HepG2 (cell line): Measurements from ENCODE around the gene NRG2. TPM values are rescaled to one million over a fixed set of nuclear protein-coding genes. Genes with fewer than 3 reads are reported as not detected.

Experiments
- ATAC-seq: fragments of 200-7000 bp; cut with Tn5 transposase; 3 replicates; pipeline ENCODE4 v1.9.1; 2020; ENCODE audit warnings: mild to moderate bottlenecking, moderate library complexity
- BruUV-seq: library from RNA; stranded (reverse); fragments of 400-500 nt; replicated peaks from 2 replicates; lab custom pipeline; 2021; lab: Mats Ljungman, UMichigan
- CTCF ChIA-PET: fragments of 300-600 bp; formaldehyde crosslinking; extraction: SDS; loops from one replicate; lab custom pipeline; 2021; ENCODE audit warnings: low total read pairs, inconsistent platforms, low intra/inter-chr PET ratio; lab: Yijun Ruan, JAX
- POLR2A ChIA-PET: fragments of 350-600 bp; sonication (Branson Sonifier 250); formaldehyde crosslinking; loops from one replicate; lab custom pipeline; 2020; ENCODE audit warnings: antibody characterized with exemption, inconsistent platforms; lab: Yijun Ruan, JAX
- DNase-seq: peaks from one replicate; pipeline ENCODE4 v3.0.0-alpha.2; 2015; ENCODE audit warnings: low spot score
- FAIRE-seq: peaks from 3 replicates; lab custom pipeline; 2011; peaks lifted over from hg19 to GRCh38; lab: Jason Lieb, UNC
- H2AFZ ChIP-seq: one replicate; pipeline ENCODE4 v1.6.1; 2011; ENCODE audit warnings: low read length, inconsistent platforms
- H3K27ac ChIP-seq: fragments of 300-600 bp; 3 replicates; pipeline ENCODE4 v1.8.0; 2011; ENCODE audit warnings: mixed run types, mild to moderate bottlenecking, mixed read lengths, low read length, inconsistent platforms; ENCODE audit not compliant: insufficient read depth; ENCODE audit errors: extremely low read length
- H3K27me3 ChIP-seq, 2 experiments: fragments of 200-600 bp in 1 of 2; 2 replicates in 1 of 2; 3 replicates in 1 of 2; pipeline versions ENCODE4 v1.6.0 to v1.8.0; 2011; ENCODE audit warnings: low read length in 2 of 2, mild to moderate bottlenecking in 2 of 2, moderate library complexity in 2 of 2, inconsistent platforms in 1 of 2; ENCODE audit not compliant: insufficient read depth in 2 of 2, control insufficient read depth in 1 of 2
- H3K36me3 ChIP-seq, 2 experiments: fragments of 200-600 bp in 1 of 2; replicated peaks in 1 of 2; 2 replicates in 1 of 2; 3 replicates in 1 of 2; pipeline versions ENCODE4 v1.5.1 to v1.8.0; 2011; ENCODE audit warnings: low read length in 2 of 2, inconsistent platforms in 1 of 2; ENCODE audit not compliant: insufficient read depth in 2 of 2, control insufficient read depth in 1 of 2
- H3K4me1 ChIP-seq: 2 replicates; pipeline ENCODE4 v1.5.1; 2012; ENCODE audit warnings: low read length, inconsistent platforms; ENCODE audit not compliant: insufficient read depth
- H3K4me2 ChIP-seq: 2 replicates; pipeline ENCODE4 v1.6.0; 2011; ENCODE audit warnings: low read depth, low read length, inconsistent platforms
- H3K4me3 ChIP-seq, 3 experiments: fragments of 200-600 bp in 1 of 3; sonication (generic), shearing (Covaris generic) in 1 of 3; replicated peaks in 1 of 3; 2 replicates each; pipeline ENCODE4 v1.5.1; 2011 to 2016; ENCODE audit warnings: low read length in 3 of 3, inconsistent platforms in 2 of 3, low read depth in 2 of 3, mild to moderate bottlenecking in 2 of 3, control low read depth in 1 of 3, mixed read lengths in 1 of 3; ENCODE audit not compliant: insufficient read depth in 1 of 3
- H3K79me2 ChIP-seq: one replicate; pipeline ENCODE4 v1.6.1; 2011; ENCODE audit warnings: low read length, inconsistent platforms; ENCODE audit not compliant: insufficient read depth
- H3K9ac ChIP-seq: 2 replicates; pipeline ENCODE4 v1.6.0; 2011; ENCODE audit warnings: mild to moderate bottlenecking, low read depth, low read length, inconsistent platforms; ENCODE audit not compliant: insufficient read depth
- H3K9me3 ChIP-seq: 2 replicates; pipeline ENCODE4 v1.5.1; 2012; ENCODE audit warnings: mild to moderate bottlenecking, low read length
- H4K20me1 ChIP-seq: 2 replicates; pipeline ENCODE4 v1.6.0; 2011; ENCODE audit warnings: inconsistent platforms, mild to moderate bottlenecking, low read length, moderate library complexity; ENCODE audit not compliant: insufficient read depth
- AKNA ChIP-seq: sonication (generic); formaldehyde crosslinking; IDR thresholded peaks from 2 replicates; pipeline ENCODE4 v1.4.0; 2020; ENCODE audit warnings: missing genetic modification reagents, borderline replicate concordance
- MED13 ChIP-seq: sonication (generic); formaldehyde crosslinking; IDR thresholded peaks from 2 replicates; pipeline ENCODE4 v1.5.0; 2020; ENCODE audit warnings: missing genetic modification reagents
- MXD3 ChIP-seq: IDR thresholded peaks from 2 replicates; pipeline ENCODE4 v1.6.1; 2016; ENCODE audit warnings: mild to moderate bottlenecking, missing biosample characterization, missing genetic modification reagents
- RNF2 ChIP-seq: fragments of 450-650 bp; conservative IDR thresholded peaks from 2 replicates; pipeline ENCODE4 v1.6.1; 2016; ENCODE audit warnings: low read depth
- RXRA ChIP-seq: sonication (generic); formaldehyde crosslinking; IDR thresholded peaks from 2 replicates; pipeline ENCODE4 v1.5.1; 2020; ENCODE audit warnings: missing genetic modification reagents
- SNAPC4 ChIP-seq: sonication (generic); formaldehyde crosslinking; IDR thresholded peaks from 2 replicates; pipeline ENCODE4 v1.4.0; 2020; ENCODE audit warnings: mild to moderate bottlenecking, missing genetic modification reagents
- U2AF2 ChIP-seq: fragments of 200-400 bp; formaldehyde crosslinking; IDR thresholded peaks from 2 replicates; pipeline ENCODE4 v1.6.1; 2017; ENCODE audit warnings: low read depth, mild to moderate bottlenecking, low read length
- ZFP91 ChIP-seq: sonication (generic); formaldehyde crosslinking; IDR thresholded peaks from 2 replicates; pipeline ENCODE4 v1.9.0; 2022; ENCODE audit warnings: missing genetic modification reagents, mild to moderate bottlenecking, borderline replicate concordance
- ZNF660 ChIP-seq: sonication (generic); formaldehyde crosslinking; IDR thresholded peaks from 2 replicates; pipeline ENCODE4 v1.5.1; 2020; ENCODE audit warnings: mild to moderate bottlenecking, low read depth, missing genetic modification reagents, borderline replicate concordance
- ZNF777 ChIP-seq: sonication (generic); formaldehyde crosslinking; IDR thresholded peaks from 2 replicates; pipeline ENCODE4 v1.4.0; 2020; ENCODE audit warnings: missing genetic modification reagents
- WGBS: methylation state at CpG from one replicate; pipeline ENCODE4 v1.1.6; 2017; ENCODE audit warnings: low lambda C conversion rate; 5-methylcytosine and 5-hydroxymethylcytosine counted together
- in situ Hi-C: cut with HindIII; loops from 2 replicates; pipeline ENCODE4 v1.10.0; 2017; ENCODE audit warnings: low pct_unique_long_range_greater_than_20kb; ENCODE audit not compliant: extremely low pct_ligation_motif_present
- intact Hi-C: fragments of 100-400 bp; cut with micrococcal nuclease; formaldehyde crosslinking; loops from one replicate; pipeline ENCODE4 v1.10.0; 2022; ENCODE audit not compliant: unreplicated experiment
- polyA plus RNA-seq, 8 experiments: library from polyadenylated mRNA; depleted of rRNA in 3 of 8; stranded (reverse) in 7 of 8; unstranded in 1 of 8; fragments of >200 nt; fragmentation: Illumina TruSeq in 4 of 8; extraction: Trizol in 4 of 8; gene quantifications; 2 replicates each; pipeline versions ENCODE4 v1.2.1 to v1.2.3, GENCODE V29; 2011 to 2016; ENCODE audit warnings: low read depth in 4 of 8, missing spikeins in 1 of 8, mixed read lengths in 1 of 8; ENCODE audit not compliant: insufficient read depth in 1 of 8
- total RNA-seq, 5 experiments: library from RNA; depleted of rRNA; stranded (reverse); fragments of >200 nt; fragmentation: Illumina TruSeq; extraction: Trizol; gene quantifications; 2 replicates each; pipeline ENCODE4 v1.2.3, GENCODE V29; 2016; ENCODE audit warnings: low read depth in 1 of 5

Gene NRG2
- total and polyA plus RNA-seq, 2 of the 13 experiments (the other 11 are each of a cell fraction or from before 2014, with no cell fraction given) = not detected

- ChIA-PET POLR2A (no interaction called here), CTCF (no interaction called here)
- DNase-seq (no peak), FAIRE-seq (no peak), ATAC-seq (no peak)
- H2AFZ ChIP-seq = no peak overlapping the region
- no peak overlapping the region for H3K4me3 ChIP-seq
- no peaks in the 10 kb centered on the region for H3K79me2 ChIP-seq
- intact Hi-C loops = no loop called here
- H3K9me3 ChIP-seq = no peaks in the 10 kb centered on the region
- no peaks in the 10 kb centered on the region for H3K36me3 ChIP-seq
- H3K27me3 ChIP-seq = peaks cover 22 to 63% of the 10 kb centered on the region in 2 experiments; a peak in 4 of 5 replicates
- no peak overlapping the region for H3K9ac ChIP-seq
- 11% methylated on average over 4 of the region's 25 CpGs for WGBS
- TF ChIP-seq ZFP91 (no peak), SNAPC4 (CRISPR knock-in tag) (no peak), MXD3 (CRISPR knock-in tag) (no peak), U2AF2 (no peak), ZNF777 (CRISPR knock-in tag) (no peak), MED13 (CRISPR knock-in tag) (no peak), RXRA (CRISPR knock-in tag) (no peak), RNF2 (no peak), AKNA (no peak), ZNF660 (no peak)
- H3K4me2 ChIP-seq = no peak overlapping the region
- H3K4me1 ChIP-seq = no peaks in the 10 kb centered on the region
- no TSS peak for BruUV-seq
- H3K27ac ChIP-seq = no peak overlapping the region
- in situ Hi-C loops = no loop called here
- peaks cover 2% of the 10 kb centered on the region; the same call in 1 of the 2 replicates for H4K20me1 ChIP-seq
These were observed 230.0 kb downstream of the NRG2 start for GRCh38 chr5:139812836-139813805.
